ENCODE measurements around the gene IGSF9. TPM values are rescaled to one million over a fixed set of nuclear protein-coding genes. Genes with fewer than 3 reads are reported as not detected.

IGSF9 gene
- total RNA-seq, 1 donor from 2014 or later, result 8.7 TPM

- no peak for DNase-seq
Measured at GRCh38 chr1:159897962-159898361, 47.5 kb downstream of the IGSF9 start.

DNA sequence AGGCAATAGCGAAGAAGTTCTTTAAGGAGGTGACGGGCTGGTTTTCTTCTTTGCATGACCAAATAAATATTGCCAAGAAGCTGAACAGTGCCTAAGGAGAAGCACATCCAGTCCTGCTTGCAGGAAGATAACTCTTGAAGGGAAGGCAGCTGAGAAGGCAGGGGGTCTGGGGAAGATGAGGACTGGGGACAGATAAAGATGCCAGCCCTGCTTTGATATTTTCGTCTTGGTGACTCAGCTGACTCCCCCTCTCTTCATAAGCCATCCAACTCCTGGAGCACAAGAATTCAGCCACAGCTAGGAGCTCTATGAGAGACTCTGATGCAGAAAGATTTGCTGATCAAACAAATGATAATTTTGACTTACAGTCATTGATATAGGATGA, 48.9 kb downstream of the IGSF9 start:
- no peak for DNase-seq

GRCh38 chr1:159895836-159896545, 49.4 kb downstream of the IGSF9 start:
- DNase-seq, result peak; percentile 32

DNA sequence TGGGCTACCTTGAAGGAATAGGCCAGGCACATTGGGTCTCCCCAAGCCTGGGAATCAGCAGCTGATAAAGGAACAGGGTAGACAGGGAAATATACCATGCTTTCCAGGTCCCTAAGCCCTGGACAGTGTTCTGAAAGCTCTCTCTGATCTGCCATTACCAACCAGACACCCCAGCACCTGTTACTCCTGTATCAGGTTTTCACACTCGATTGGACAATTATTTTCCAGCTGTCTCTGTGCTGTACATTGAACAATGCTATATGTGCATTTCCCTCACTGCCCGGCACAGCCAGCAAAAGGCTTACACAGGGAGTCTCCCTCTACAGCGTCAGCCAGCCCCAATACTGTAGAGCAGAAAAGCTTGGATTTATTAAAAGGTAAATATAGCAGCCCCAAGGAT, 50.1 kb downstream of the IGSF9 start:
- DNase-seq, result peak; percentile 63

DNA sequence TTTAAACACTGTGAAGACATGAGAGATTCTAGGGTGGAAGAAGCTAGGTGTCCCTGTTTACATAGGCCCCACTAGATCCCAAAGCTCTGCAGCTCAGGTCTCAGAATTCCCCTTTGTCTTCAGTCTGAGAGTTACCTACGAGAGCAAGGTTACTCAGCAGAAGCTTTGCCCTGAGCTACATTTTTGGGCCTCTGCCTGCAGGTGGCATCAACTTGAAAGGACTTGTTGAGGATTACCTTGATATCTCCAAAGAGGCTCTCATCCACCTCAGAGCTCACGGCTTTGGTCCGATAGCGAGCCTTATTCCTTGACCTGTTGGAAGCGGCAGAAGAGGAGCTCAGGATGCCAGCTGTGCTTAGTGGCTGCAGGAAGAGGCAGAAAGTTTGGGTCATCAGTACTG, 52.5 kb downstream of the IGSF9 start:
- no peak for DNase-seq

DNA sequence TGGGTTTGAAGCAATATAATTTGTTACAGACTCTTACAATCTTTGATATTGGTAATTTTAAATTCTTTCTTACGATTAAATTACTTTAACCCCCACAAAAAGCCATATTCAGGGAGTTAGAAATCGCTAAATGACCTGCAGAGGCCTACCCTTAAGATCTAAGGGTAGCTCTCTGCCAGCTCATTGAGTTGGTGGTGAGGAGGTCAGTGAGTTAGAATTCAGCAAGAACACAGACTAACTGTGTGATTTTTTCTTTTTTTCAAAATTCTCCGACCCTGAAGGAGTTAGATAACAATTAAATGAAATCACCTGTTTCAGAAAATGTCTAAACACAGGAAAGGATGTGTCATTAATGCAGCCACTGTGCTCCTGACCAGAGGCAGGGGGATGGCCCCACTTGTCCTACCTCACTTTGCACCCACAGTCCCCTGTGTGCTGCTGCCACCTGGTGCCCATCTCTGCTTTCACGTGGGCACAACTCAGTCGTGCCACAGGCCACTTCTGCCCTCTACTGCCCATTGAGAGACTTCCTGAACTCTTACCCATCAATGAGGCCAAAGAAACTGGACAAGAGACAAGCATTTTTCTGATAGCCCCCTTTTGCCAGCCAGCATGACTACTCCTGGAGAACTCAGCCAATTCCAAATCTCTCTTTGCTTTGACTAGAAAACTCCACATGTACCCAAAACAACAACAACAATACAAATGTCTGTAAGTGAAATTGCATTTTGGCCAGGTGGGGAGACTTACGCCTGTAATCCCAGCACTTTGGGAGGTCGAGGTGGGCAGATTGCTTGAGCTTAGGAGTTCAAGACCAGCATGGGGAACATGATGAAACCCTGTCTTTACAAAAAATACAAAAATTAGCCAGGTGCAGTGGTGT, 53.9 kb downstream of the IGSF9 start:
- peak; percentile 91 for DNase-seq

DNA sequence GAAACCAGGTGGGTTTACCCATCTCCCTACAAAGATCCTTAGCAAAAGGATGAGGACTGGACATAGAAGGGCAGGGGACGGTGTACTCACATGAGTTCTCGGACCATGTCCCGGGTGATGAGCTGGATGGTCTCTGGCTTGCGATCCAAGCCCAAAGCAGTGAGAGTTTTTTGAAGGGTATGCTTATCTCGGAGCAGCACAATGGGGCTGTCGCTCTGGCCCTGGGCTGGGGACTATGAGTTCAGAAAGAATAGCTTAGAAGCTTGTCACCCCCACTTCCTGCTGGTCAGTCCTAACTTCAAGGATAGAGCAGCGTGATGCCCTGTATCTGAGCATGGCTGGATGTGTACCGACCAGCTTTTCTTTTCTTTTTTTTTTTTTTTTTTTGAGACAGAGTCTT, 55.0 kb downstream of the IGSF9 start:
- DNase-seq, result no peak

- DNase-seq, result peak; percentile 59
Measured at GRCh38 chr1:159889821-159890252, 55.6 kb downstream of the IGSF9 start.

DNA sequence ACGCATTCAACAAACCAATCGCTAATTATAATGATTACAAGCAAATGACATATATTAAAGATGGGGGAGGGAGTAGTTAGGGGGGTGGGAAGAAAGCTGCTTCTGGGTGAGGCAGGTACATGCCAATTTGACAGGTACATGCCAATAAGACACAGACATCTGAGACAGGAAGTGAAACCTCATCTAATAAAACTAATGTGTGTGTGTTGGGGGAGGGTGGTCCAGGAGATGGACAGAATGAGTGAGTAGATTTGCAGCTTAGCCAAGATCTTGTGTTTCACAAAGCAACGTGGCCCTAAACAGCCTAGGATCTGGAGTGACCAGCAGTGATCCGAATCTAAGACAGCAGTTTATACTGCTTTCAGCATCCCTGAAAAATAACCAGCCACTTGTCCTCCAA, 56.2 kb downstream of the IGSF9 start:
- DNase-seq, result no peak

GRCh38 chr1:159884296-159884695, 61.1 kb downstream of the IGSF9 start:
- no peak for DNase-seq

DNA sequence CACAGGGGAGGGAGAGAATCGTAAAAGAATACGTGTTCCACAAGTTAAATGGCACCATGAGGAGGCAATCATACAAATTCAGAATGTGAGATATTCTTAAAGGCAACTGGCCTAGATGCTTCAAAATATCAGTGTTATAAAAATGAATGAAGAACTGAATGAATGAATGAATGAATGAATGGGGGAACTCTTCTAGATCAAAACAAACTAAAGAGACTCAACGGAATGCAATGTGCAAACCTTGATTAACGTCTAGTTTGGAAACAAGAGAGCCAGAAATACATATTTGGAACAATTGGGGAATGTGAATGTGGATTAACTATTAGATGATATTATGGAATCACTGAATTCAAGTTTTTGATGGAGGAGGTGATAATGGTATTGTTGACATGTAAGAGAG, 62.3 kb downstream of the IGSF9 start:
- DNase-seq, result no peak

- no peak for DNase-seq
Measured at GRCh38 chr1:159882527-159882862, 62.9 kb downstream of the IGSF9 start.

- peak; percentile 79 for DNase-seq
Measured at GRCh38 chr1:159881622-159882526, 63.5 kb downstream of the IGSF9 start.

- DNase-seq, result no peak
Measured at GRCh38 chr1:159880430-159880829, 65.0 kb downstream of the IGSF9 start.

DNA sequence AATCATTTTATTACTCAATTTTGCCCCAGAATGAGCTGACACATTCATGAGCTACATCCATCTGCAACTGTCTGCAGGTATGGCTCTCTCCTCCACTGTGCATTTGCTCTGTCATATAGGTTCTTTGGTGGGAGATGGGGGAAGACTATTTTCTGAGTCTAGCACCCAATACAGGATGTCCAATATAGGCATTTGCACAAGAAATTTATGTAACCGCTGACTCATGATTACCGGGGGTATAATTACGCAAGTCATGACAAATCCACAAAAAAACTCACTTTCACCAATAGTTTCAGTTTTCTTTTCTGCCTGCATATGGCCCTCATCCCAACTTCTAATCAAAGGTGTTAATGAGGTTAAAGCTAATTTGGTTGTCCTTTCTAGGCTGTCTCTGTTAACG, 65.4 kb downstream of the IGSF9 start:
- DNase-seq, result no peak

GRCh38 chr1:159879136-159879535, 66.3 kb downstream of the IGSF9 start:
- no peak for DNase-seq

GRCh38 chr1:159877695-159878444, 67.5 kb downstream of the IGSF9 start:
- DNase-seq, result no peak
